B cell (primary cell): ENCODE results near the gene NHSL2. TPM values are rescaled to one million over a fixed set of nuclear protein-coding genes. Genes with fewer than 3 reads are reported as not detected.

ENCODE experiments used
- ATAC-seq: fragments of 200-7000 bp; cut with Tn5 transposase; one replicate; pipeline ENCODE4 v1.10.0; 2021; ENCODE audit warnings: low read depth, mild to moderate bottlenecking, moderate number of reproducible peaks, moderate library complexity
- CTCF ChIA-PET: fragments of 350-600 bp; sonication (Branson Sonifier 250); formaldehyde crosslinking; loops from one replicate; lab custom pipeline; 2021; ENCODE audit warnings: antibody characterized with exemption, inconsistent platforms; lab: Charles Lee
- POLR2A ChIA-PET: fragments of 350-600 bp; sonication (Branson Sonifier 250); formaldehyde crosslinking; loops from one replicate; lab custom pipeline; 2021; ENCODE audit warnings: antibody characterized with exemption; lab: Charles Lee
- DNase-seq: peaks from one replicate; pipeline ENCODE4 v3.0.0; 2013
- H2AFZ ChIP-seq: 2 replicates; pipeline ENCODE4 v1.6.1; 2012; ENCODE audit warnings: mild to moderate bottlenecking, low read depth, low read length; ENCODE audit not compliant: insufficient read depth, poor library complexity, severe bottlenecking
- H3K27ac ChIP-seq, 2 donors: 1 replicate in 1 of 2; 2 replicates in 1 of 2; pipeline ENCODE4 v1.5.1; 2012 to 2013; ENCODE audit warnings: low read length in 2 of 2, mild to moderate bottlenecking in 2 of 2, moderate library complexity in 1 of 2
- H3K27me3 ChIP-seq, 4 experiments: fragments of 200-600 bp in 1 of 4; sonication (generic) in 1 of 4; replicated peaks in 1 of 4; 1 replicate in 2 of 4; 2 replicates in 2 of 4; pipeline versions ENCODE4 v1.6.1 to v1.7.0; 2013 to 2016; ENCODE audit warnings: low read length in 3 of 4, mild to moderate bottlenecking in 2 of 4, mixed read lengths in 1 of 4, moderate library complexity in 1 of 4; ENCODE audit not compliant: insufficient read depth in 4 of 4, control insufficient read depth in 3 of 4; ENCODE audit errors: control extremely low read depth in 1 of 4
- H3K36me3 ChIP-seq, 2 experiments: replicated peaks in 1 of 2; 1 replicate in 1 of 2; 2 replicates in 1 of 2; pipeline versions ENCODE4 v1.6.1 to v1.7.1; 2013; ENCODE audit warnings: low read length in 1 of 2; ENCODE audit not compliant: insufficient read depth in 2 of 2, control insufficient read depth in 1 of 2; ENCODE audit errors: control extremely low read depth in 1 of 2, extremely low read depth in 1 of 2
- H3K4me1 ChIP-seq, 2 donors: fragments of 200-600 bp in 1 of 2; sonication (generic) in 1 of 2; 1 replicate in 1 of 2; 2 replicates in 1 of 2; pipeline versions ENCODE4 v1.5.1 to v1.6.1; 2013 to 2017; ENCODE audit warnings: low read length in 2 of 2; ENCODE audit not compliant: control insufficient read depth in 2 of 2, insufficient read depth in 2 of 2
- H3K4me2 ChIP-seq: replicated peaks from 2 replicates; pipeline ENCODE3; 2012; ENCODE audit warnings: mild to moderate bottlenecking, low read depth, low read length; ENCODE audit not compliant: poor library complexity, severe bottlenecking
- H3K4me3 ChIP-seq, 5 experiments: fragments of 200-600 bp in 1 of 5; sonication (generic) in 1 of 5; 1 replicate in 3 of 5; 2 replicates in 2 of 5; pipeline versions ENCODE4 v1.5.1 to v1.7.0; 2011 to 2016; ENCODE audit warnings: low read length in 4 of 5, mild to moderate bottlenecking in 4 of 5, low read depth in 2 of 5, control low read depth in 1 of 5, moderate library complexity in 1 of 5; ENCODE audit not compliant: insufficient read depth in 1 of 5; ENCODE audit errors: control extremely low read depth in 1 of 5, extremely low read depth in 1 of 5
- H3K79me2 ChIP-seq: fragments of 200-600 bp; sonication (generic); one replicate; pipeline ENCODE4 v1.6.0; 2016; ENCODE audit warnings: low read length; ENCODE audit not compliant: control insufficient read depth, insufficient read depth
- H3K9ac ChIP-seq: fragments of 200-600 bp; sonication (generic); 2 replicates; pipeline ENCODE4 v1.6.1; 2017; ENCODE audit warnings: mild to moderate bottlenecking, low read length, moderate library complexity
- H3K9me3 ChIP-seq, 3 donors: one replicate each; pipeline versions ENCODE4 v1.6.1 to v1.7.1; 2013; ENCODE audit warnings: low read length in 2 of 3; ENCODE audit not compliant: control insufficient read depth in 2 of 3, insufficient read depth in 1 of 3; ENCODE audit errors: control extremely low read depth in 1 of 3
- H4K20me1 ChIP-seq: 2 replicates; pipeline ENCODE4 v1.6.0; 2012; ENCODE audit warnings: mild to moderate bottlenecking, low read length; ENCODE audit not compliant: insufficient read depth, control insufficient read depth, poor library complexity, severe bottlenecking
- H3K27ac Mint-ChIP-seq: one replicate; pipeline ENCODE4 v1.8.0; 2021; ENCODE audit warnings: mixed read lengths
- H3K27me3 Mint-ChIP-seq: one replicate; pipeline ENCODE4 v1.8.0; 2021; ENCODE audit warnings: mixed read lengths
- H3K4me1 Mint-ChIP-seq: one replicate; pipeline ENCODE4 v1.8.0; 2021; ENCODE audit warnings: mixed read lengths
- H3K4me3 Mint-ChIP-seq: one replicate; pipeline ENCODE4 v1.8.0; 2021; ENCODE audit warnings: mixed read lengths
- H3K9me3 Mint-ChIP-seq: one replicate; pipeline ENCODE4 v1.8.0; 2022; ENCODE audit warnings: mixed read lengths; ENCODE audit not compliant: insufficient read depth
- CTCF ChIP-seq: fragments of 200-600 bp; IDR thresholded peaks from one replicate; pipeline ENCODE4 v1.8.0; 2022; ENCODE audit warnings: antibody characterized with exemption, mild to moderate bottlenecking
- EZH2 ChIP-seq: IDR thresholded peaks from 2 replicates; pipeline ENCODE4 v1.6.1; 2012; ENCODE audit warnings: borderline replicate concordance, low read depth, mild to moderate bottlenecking, moderate library complexity, low read length; ENCODE audit not compliant: insufficient read depth, poor library complexity, severe bottlenecking
- WGBS: methylation state at CpG from one replicate; pipeline ENCODE4 v1.1.5; 2013; ENCODE audit warnings: missing lambda C conversion rate; ENCODE audit not compliant: insufficient coverage; 5-methylcytosine and 5-hydroxymethylcytosine counted together
- intact Hi-C: fragments of 100-400 bp; cut with micrococcal nuclease; formaldehyde crosslinking; loops from one replicate; pipeline ENCODE4 v1.10.0; 2022
- polyA plus RNA-seq: library from polyadenylated mRNA; depleted of rRNA; stranded (reverse); fragments of >200 nt; gene quantifications from 2 replicates; pipeline ENCODE4 v1.2.3, GENCODE V29; 2012
- total RNA-seq, 2 donors: library from RNA; stranded (reverse); fragments of 120-200 nt in 1 of 2; gene quantifications; 1 replicate in 1 of 2; 2 replicates in 1 of 2; pipeline versions ENCODE4 v1.2.3 to v1.2.4, GENCODE V29; 2013 to 2022

The NHSL2 gene
- total and polyA plus RNA-seq, 2 donors (not counting 1 experiment from before 2014, with no cell fraction given): 0.16 to 1.7 TPM

- Mint-ChIP-seq H3K4me1 (peaks cover 19% of the 10 kb centered on the region), H3K27ac (no peak overlapping the region), H3K9me3 (no peaks in the 10 kb centered on the region), H3K4me3 (no peak overlapping the region), H3K27me3 (peaks cover 4% of the 10 kb centered on the region)
- Histone ChIP-seq H3K4me1 (peaks cover 4 to 7% of the 10 kb centered on the region in 2 donors), H3K4me2 (no peak overlapping the region), H3K27me3 (no peaks in the 10 kb centered on the region), H3K9me3 (no peaks in the 10 kb centered on the region), H3K9ac (no peak overlapping the region), H4K20me1 (no peaks in the 10 kb centered on the region), H3K36me3 (no peaks in the 10 kb centered on the region), H3K4me3 (no peak overlapping the region), H2AFZ (no peak overlapping the region), H3K27ac (no peak overlapping the region), H3K79me2 (no peaks in the 10 kb centered on the region)
- CTCF ChIA-PET: interaction anchor here (1.8 kb wide), 1 partner anchor 134 kb away, joined by 3 read pairs; the partner anchor contains the start of gene RPS4X
- ATAC-seq (no peak), DNase-seq (no peak)
- WGBS: no CpG with 5 or more reads among the region's 2 CpGs
- intact Hi-C loops: loop anchor here (2.0 kb wide), 1 partner anchor 17 kb away; no protein-coding TSS in a partner anchor
- TF ChIP-seq EZH2 (no peak), CTCF (no peak)
- POLR2A ChIA-PET: interaction anchor here (2.6 kb wide), 1 partner anchor 12 kb away, joined by 8 read pairs; the partner anchor contains the start of gene RTL5
Measured at GRCh38 chrX:72143609-72143907, 232.9 kb downstream of the NHSL2 start.

GRCh38 chrX:72145181-72145580 is 234.5 kb downstream of the NHSL2 start:
- no peak overlapping the region for H3K4me2 ChIP-seq
- H2AFZ ChIP-seq: no peak overlapping the region
- Mint-ChIP-seq H3K9me3 (no peaks in the 10 kb centered on the region), H3K4me1 (peaks cover 19% of the 10 kb centered on the region), H3K27me3 (peaks cover 4% of the 10 kb centered on the region), H3K27ac (no peak overlapping the region), H3K4me3 (no peak overlapping the region)
- no peak overlapping the region for H3K27ac ChIP-seq
- no peaks in the 10 kb centered on the region for H3K79me2 ChIP-seq
- no peaks in the 10 kb centered on the region for H3K27me3 ChIP-seq
- intact Hi-C loops: no loop called here
- ChIA-PET POLR2A (no interaction called here), CTCF (interaction anchor here (1.4 kb wide), 1 partner anchor 13 kb away, joined by 3 read pairs; the partner anchor contains the start of gene RTL5)
- no peaks in the 10 kb centered on the region for H3K36me3 ChIP-seq
- H3K4me1 ChIP-seq: peaks cover 4 to 7% of the 10 kb centered on the region in 2 donors
- H4K20me1 ChIP-seq: no peaks in the 10 kb centered on the region
- H3K9ac ChIP-seq: no peak overlapping the region
- ATAC-seq (no peak), DNase-seq (no peak)
- no CpG with 5 or more reads among the region's 2 CpGs for WGBS
- H3K4me3 ChIP-seq: no peak overlapping the region
- TF ChIP-seq EZH2 (no peak), CTCF (no peak)
- H3K9me3 ChIP-seq: no peaks in the 10 kb centered on the region
